GM12864 (cell line): ENCODE measurements around the gene HOXB4.

Source experiments
- DNase-seq: peaks from one replicate; pipeline ENCODE4 v3.0.0-alpha.2; 2011; ENCODE audit warnings: low read depth
- H3K4me3 ChIP-seq: 2 replicates; pipeline ENCODE4 v1.5.1; 2011; ENCODE audit warnings: mild to moderate bottlenecking, low read depth, low read length, control low read depth
- TF ChIP-seq, protein P1 (sequence below): IDR thresholded peaks from 2 replicates; pipeline ENCODE4 v1.5.1; 2011; ENCODE audit warnings: low read depth, mild to moderate bottlenecking, moderate library complexity, low read length, control low read depth, inconsistent platforms; ENCODE audit errors: missing control alignments

Gene HOXB4

DNA sequence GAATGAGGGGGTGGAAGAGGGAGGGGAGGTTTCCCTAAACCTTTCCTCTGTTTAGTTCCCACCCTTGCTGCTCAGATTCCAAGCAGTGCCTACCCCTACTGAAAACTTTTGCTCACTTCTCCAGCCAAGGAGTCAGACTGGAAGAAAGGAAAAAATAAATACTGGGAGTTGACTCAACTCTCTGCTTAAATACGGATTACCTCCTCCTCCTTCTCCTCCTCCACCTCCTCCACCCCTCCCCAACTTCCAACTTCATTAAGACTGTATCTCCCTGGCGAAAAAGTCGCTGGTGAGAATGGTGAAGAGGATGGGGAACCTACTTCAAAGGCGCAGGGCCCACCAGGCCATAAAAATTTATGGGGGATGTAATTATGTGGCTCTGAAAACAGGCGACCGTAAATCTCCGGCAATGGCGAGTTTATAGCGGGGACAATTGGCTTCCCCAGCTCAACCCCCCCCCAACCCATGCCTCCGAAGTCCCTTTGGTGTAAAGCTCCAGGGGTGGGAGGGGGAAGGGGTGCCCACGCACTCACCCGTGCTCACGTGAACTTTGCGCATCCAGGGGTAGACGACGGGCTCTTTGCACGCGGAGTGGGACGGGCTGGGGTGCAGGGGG lies 712 bp downstream of the HOXB4 start:
- DNase-seq = no peak
- peak overlapping the region; percentile 84 for H3K4me3 ChIP-seq

DNA sequence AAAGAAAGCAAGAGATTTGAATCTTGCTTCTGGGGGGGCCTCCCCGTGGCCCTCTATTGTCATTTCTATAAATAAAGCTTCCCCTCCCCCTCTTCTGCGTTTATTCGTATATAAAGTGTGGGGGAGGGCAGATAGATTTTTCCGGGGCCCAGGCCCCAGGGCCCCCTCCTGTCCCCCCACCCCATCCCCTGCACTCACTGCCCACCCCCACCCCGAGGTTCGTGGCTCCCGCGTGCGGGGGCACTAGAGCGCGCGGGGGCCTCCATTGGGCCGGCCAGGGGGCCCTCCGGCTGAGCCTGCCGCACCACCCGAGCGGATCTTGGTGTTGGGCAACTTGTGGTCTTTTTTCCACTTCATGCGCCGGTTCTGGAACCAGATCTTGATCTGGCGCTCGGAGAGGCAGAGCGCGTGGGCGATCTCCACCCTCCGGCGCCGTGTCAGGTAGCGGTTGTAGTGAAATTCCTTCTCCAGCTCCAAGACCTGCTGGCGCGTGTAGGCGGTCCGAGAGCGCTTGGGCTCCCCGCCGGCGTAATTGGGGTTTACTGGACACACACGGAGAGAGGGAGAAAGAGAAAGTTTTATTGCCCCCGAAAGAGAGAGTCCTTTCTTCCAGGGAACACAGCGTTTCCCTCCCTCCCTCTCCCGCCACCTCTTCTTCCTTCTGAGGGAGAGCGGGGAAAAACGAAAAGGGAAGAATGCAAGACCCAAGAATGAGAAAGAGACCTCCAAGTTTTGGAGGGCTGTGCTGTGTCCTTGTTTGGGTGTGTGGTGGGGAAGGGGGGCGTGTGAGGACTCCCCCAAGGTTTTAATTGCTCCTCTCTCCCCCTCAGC lies 1.5 kb downstream of the HOXB4 start:
- peak overlapping the region; percentile 84 for H3K4me3 ChIP-seq
- DNase-seq = no peak
- TF ChIP-seq, protein P1, sequence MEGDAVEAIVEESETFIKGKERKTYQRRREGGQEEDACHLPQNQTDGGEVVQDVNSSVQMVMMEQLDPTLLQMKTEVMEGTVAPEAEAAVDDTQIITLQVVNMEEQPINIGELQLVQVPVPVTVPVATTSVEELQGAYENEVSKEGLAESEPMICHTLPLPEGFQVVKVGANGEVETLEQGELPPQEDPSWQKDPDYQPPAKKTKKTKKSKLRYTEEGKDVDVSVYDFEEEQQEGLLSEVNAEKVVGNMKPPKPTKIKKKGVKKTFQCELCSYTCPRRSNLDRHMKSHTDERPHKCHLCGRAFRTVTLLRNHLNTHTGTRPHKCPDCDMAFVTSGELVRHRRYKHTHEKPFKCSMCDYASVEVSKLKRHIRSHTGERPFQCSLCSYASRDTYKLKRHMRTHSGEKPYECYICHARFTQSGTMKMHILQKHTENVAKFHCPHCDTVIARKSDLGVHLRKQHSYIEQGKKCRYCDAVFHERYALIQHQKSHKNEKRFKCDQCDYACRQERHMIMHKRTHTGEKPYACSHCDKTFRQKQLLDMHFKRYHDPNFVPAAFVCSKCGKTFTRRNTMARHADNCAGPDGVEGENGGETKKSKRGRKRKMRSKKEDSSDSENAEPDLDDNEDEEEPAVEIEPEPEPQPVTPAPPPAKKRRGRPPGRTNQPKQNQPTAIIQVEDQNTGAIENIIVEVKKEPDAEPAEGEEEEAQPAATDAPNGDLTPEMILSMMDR = no peak

More for the DNA sequence above, 712 bp downstream of the HOXB4 start:
- TF ChIP-seq, protein P1 = no peak

DNA sequence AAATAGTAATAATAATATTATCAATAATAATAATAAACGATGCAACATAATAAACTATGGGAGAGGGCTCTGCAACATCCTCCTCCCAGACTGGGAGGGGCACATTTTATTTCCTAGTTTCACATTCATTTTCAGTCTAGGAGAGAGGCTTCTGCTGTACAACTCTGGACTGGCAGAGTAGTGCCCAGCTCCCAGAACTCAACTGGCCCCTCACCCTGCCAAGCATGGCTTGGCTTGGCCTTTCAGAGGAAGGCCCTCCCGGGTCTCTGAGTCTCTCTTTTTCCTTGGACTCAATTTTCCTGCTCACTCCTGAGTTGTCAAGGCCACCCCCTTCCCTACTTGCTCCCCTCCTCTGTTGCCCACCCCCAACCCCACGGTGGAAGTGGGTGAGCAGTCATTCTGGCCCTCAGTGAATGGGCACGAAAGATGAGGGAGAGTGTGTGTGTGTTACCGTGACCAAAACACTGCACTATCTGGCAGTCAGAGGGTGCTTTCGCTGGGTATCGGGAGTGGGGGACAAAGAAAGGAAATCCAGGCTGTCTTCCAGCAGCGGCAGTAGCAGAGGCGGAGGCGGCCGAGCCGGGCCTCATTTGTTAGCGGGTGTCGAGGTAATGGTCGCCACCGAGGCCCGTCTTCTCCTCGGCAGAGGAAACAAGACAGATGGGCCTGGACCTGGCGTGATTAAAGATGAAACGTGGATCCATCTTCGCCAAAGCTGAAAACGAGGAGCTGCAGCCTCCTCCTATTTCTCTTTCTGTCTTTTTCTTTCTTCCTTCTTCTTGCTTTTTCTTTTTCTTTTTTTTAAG lies 2.3 kb downstream of the HOXB4 start:
- TF ChIP-seq, protein P1 = no peak
- H3K4me3 ChIP-seq = no peak overlapping the region
- DNase-seq = no peak

DNA sequence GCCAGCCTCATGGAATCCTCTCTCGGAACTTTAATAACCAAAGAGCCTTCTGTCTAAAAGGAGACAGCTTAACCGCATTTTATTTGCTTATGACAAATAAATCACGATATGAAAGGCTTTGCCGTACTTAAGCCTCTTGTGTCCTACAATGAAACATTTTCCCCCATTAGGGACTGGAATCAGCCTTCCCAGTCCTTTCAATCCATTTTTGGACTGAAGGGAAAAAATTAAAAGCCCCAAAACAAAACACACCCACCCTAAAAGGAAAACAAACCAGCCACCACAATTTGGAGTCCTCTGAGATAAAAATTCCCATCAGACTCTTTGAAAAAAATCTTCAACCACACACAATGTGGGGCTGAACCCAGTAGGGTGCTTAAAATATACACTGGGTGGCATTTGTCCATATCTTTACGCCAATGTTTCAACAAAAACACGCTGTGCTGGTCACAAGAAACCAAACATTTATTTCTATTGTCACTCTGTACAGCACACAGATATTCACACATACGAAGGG lies 3.0 kb downstream of the HOXB4 start:
- no peak for DNase-seq

DNA sequence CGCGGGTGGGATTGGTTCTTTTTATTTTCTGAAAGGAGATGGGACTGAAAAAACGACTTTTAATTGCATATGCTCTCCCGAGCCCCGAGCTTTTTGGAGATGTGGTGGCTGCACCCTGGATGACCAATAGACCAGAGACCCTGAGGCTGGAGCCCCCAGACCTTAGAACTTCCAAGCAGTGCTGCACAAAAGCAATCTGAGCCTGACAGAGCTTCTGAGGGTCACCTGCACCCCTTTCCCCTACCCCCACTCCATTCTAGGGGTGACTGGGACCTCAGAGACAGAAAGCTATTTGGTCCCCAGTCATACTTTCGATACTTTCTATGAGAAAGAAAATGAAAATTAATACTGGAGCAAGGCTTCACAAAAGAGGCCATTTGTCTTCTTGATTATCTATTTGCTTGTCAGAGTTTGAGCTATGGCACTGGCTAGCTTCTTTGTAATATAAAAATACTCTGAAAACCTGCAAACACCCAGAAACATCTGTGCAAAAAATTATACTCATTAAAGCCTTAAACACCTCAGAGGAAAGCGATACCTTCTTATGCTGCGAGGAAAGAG lies 3.6 kb downstream of the HOXB4 start:
- TF ChIP-seq, protein P1 = no peak
- no peak for DNase-seq

More for the DNA sequence above, 3.0 kb downstream of the HOXB4 start:
- TF ChIP-seq, protein P1 = no peak
- H3K4me3 ChIP-seq = no peak overlapping the region

DNA sequence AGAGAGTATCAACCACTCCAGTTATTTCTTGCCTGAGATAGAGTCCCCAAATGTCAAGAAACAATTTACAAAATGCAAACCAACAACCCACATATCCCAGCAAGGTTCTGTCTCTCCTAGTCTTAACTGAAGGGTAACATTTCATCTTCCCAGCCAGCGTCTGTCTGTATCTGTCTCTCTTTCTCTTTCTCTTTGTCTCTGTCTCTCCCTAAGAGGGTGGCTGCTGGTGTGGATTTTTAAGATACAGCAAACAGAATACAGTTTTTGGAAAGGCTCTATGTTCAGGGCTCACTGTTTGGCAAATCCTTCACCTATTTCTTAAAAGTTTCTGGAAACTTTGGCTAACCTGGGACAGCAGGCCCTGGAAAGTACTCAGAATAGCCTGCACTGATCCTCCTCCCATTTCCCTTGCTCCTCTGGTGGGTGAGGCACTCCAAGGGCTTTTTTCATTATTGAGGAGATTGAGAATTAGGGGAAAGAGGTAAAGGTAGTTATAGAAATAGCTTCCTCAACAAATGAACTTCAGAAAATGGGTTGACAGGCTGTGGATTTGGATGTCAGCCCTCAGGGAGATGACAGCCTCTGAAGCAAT lies 6.2 kb downstream of the HOXB4 start:
- TF ChIP-seq, protein P1 = no peak
- DNase-seq = no peak
- no peak overlapping the region for H3K4me3 ChIP-seq

More for the DNA sequence above, 3.6 kb downstream of the HOXB4 start:
- H3K4me3 ChIP-seq = no peak overlapping the region
